ENCODE results near the gene KRTCAP2.
A peak's percentile ranks its signal among the peaks of the same experiment; 100 is the strongest.

GRCh38 chr1:155208541-155209311 is 35.6 kb upstream of the KRTCAP2 start, which contains the start of gene MTX1:
- TF ChIP-seq, protein P1, sequence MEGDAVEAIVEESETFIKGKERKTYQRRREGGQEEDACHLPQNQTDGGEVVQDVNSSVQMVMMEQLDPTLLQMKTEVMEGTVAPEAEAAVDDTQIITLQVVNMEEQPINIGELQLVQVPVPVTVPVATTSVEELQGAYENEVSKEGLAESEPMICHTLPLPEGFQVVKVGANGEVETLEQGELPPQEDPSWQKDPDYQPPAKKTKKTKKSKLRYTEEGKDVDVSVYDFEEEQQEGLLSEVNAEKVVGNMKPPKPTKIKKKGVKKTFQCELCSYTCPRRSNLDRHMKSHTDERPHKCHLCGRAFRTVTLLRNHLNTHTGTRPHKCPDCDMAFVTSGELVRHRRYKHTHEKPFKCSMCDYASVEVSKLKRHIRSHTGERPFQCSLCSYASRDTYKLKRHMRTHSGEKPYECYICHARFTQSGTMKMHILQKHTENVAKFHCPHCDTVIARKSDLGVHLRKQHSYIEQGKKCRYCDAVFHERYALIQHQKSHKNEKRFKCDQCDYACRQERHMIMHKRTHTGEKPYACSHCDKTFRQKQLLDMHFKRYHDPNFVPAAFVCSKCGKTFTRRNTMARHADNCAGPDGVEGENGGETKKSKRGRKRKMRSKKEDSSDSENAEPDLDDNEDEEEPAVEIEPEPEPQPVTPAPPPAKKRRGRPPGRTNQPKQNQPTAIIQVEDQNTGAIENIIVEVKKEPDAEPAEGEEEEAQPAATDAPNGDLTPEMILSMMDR (IDR thresholded peaks at IDR 0.05) = peak in 2 of 3 donors; percentile 19 to 29
- TF ChIP-seq POLR2A (IDR thresholded peaks at IDR 0.05) (peak; percentile 75), EP300 (IDR thresholded peaks at IDR 0.05) (peak; percentile 25)

Measured in ovary (tissue), 3 donors.